WTC11 (cell line): Measurements from ENCODE around the gene SWAP70. TPM values are rescaled to one million over a fixed set of nuclear protein-coding genes. Genes with fewer than 3 reads are reported as not detected.
"Not testable (repeated sequence)": the region's sequence is repeated elsewhere in the genome, so short reads cannot be mapped to it uniquely, and the experiment has no call there.

ENCODE experiments used
- ATAC-seq: fragments of 200-7000 bp; cut with Tn5 transposase; 2 replicates; pipeline ENCODE4 v1.10.0; 2021; ENCODE audit warnings: mild to moderate bottlenecking, moderate library complexity
- CTCF ChIA-PET: fragments of 300-600 bp; sonication (Branson Sonifier 250); formaldehyde crosslinking; loops from one replicate; lab custom pipeline; 2021; ENCODE audit warnings: antibody characterized with exemption; lab: Charles Lee
- POLR2A ChIA-PET: fragments of 350-600 bp; sonication (Branson Sonifier 250); formaldehyde crosslinking; loops from one replicate; lab custom pipeline; 2021; ENCODE audit warnings: antibody characterized with exemption; lab: Charles Lee
- DNase-seq: peaks from one replicate; pipeline ENCODE4 v3.0.0; 2021; ENCODE audit warnings: low spot score
- H3K27ac Mint-ChIP-seq: 2 replicates; pipeline ENCODE4 v1.8.0; 2021; ENCODE audit warnings: mixed read lengths
- H3K27me3 Mint-ChIP-seq: 2 replicates; pipeline ENCODE4 v1.8.0; 2021; ENCODE audit warnings: low read depth, mild to moderate bottlenecking, moderate library complexity, mixed read lengths
- H3K36me3 Mint-ChIP-seq: 2 replicates; pipeline ENCODE4 v1.8.0; 2021; ENCODE audit warnings: mixed read lengths
- H3K4me1 Mint-ChIP-seq: 2 replicates; pipeline ENCODE4 v1.8.0; 2022; ENCODE audit warnings: mixed read lengths
- H3K4me3 Mint-ChIP-seq: 2 replicates; pipeline ENCODE4 v1.8.0; 2021; ENCODE audit warnings: mild to moderate bottlenecking, moderate library complexity, mixed read lengths
- H3K9me3 Mint-ChIP-seq: 2 replicates; pipeline ENCODE4 v1.8.0; 2021; ENCODE audit warnings: mixed read lengths
- AFF4 ChIP-seq: sonication (generic); formaldehyde crosslinking; IDR thresholded peaks from 2 replicates; pipeline ENCODE4 v1.8.1; 2023; ENCODE audit warnings: mild to moderate bottlenecking, missing genetic modification reagents, borderline replicate concordance
- ATF3 ChIP-seq: sonication (generic); formaldehyde crosslinking; conservative IDR thresholded peaks from 2 replicates; pipeline ENCODE4 v1.8.1; 2022; ENCODE audit warnings: mild to moderate bottlenecking, missing genetic modification reagents
- CREB1 ChIP-seq: sonication (generic); formaldehyde crosslinking; IDR thresholded peaks from 2 replicates; pipeline ENCODE4 v1.8.0; 2023; ENCODE audit warnings: mild to moderate bottlenecking, missing genetic modification reagents
- ERG ChIP-seq: fragments of 250-450 bp; sonication (Bioruptor Pico); IDR thresholded peaks from 2 replicates; pipeline ENCODE4 v1.8.0; 2021; ENCODE audit warnings: mild to moderate bottlenecking
- FOXJ3 ChIP-seq: sonication (generic); formaldehyde crosslinking; IDR thresholded peaks from 2 replicates; pipeline ENCODE4 v1.9.0; 2021; ENCODE audit warnings: missing genetic modification reagents, mild to moderate bottlenecking, borderline replicate concordance
- FOXP4 ChIP-seq: sonication (generic); formaldehyde crosslinking; IDR thresholded peaks from 2 replicates; pipeline ENCODE4 v1.8.0; 2022; ENCODE audit warnings: mild to moderate bottlenecking, missing genetic modification reagents
- MLX ChIP-seq: sonication (generic); formaldehyde crosslinking; IDR thresholded peaks from 2 replicates; pipeline ENCODE4 v1.8.1; 2023; ENCODE audit warnings: mild to moderate bottlenecking, missing genetic modification reagents, moderate library complexity
- NFE2L1 ChIP-seq: sonication (generic); formaldehyde crosslinking; IDR thresholded peaks from 2 replicates; pipeline ENCODE4 v1.8.1; 2023; ENCODE audit warnings: missing genetic modification reagents
- OVOL2 ChIP-seq: fragments of 250-450 bp; sonication (Bioruptor Pico); IDR thresholded peaks from 2 replicates; pipeline ENCODE4 v1.9.0; 2021; ENCODE audit warnings: mild to moderate bottlenecking, borderline replicate concordance
- PREB ChIP-seq: sonication (generic); formaldehyde crosslinking; IDR thresholded peaks from 2 replicates; pipeline ENCODE4 v1.8.1; 2022; ENCODE audit warnings: mild to moderate bottlenecking, missing genetic modification reagents, moderate library complexity, borderline replicate concordance
- USF1 ChIP-seq: sonication (generic); formaldehyde crosslinking; IDR thresholded peaks from 2 replicates; pipeline ENCODE4 v1.8.0; 2022; ENCODE audit warnings: mild to moderate bottlenecking, missing genetic modification reagents
- ZNF121 ChIP-seq: sonication (generic); formaldehyde crosslinking; IDR thresholded peaks from 2 replicates; pipeline ENCODE4 v1.8.0; 2023; ENCODE audit warnings: missing genetic modification reagents
- ZNF232 ChIP-seq: sonication (generic); formaldehyde crosslinking; IDR thresholded peaks from 2 replicates; pipeline ENCODE4 v1.8.0; 2022; ENCODE audit warnings: mild to moderate bottlenecking, missing genetic modification reagents
- total RNA-seq: library from RNA; stranded (reverse); gene quantifications from 3 replicates; pipeline ENCODE4 v1.2.3, GENCODE V29; 2021

SWAP70 gene
- total RNA-seq, 1 experiment from 2014 or later = 24.1 TPM

- POLR2A ChIA-PET = interaction anchor here (0.7 kb wide), 1 partner anchor 58 kb away, joined by 3 read pairs; no protein-coding TSS in a partner anchor
- ATAC-seq = no peak
- no peak overlapping the region for H3K27ac Mint-ChIP-seq
Observed at GRCh38 chr11:9692691-9693090, 28.8 kb downstream of the SWAP70 start.

GRCh38 chr11:9693801-9694553 lies 30.1 kb downstream of the SWAP70 start:
- H3K4me1 Mint-ChIP-seq = peaks cover 19% of the 10 kb centered on the region
- ChIA-PET POLR2A (no interaction called here), CTCF (interaction anchor here (0.8 to 1.1 kb wide), 2 partner anchors 30 to 55 kb away, joined by 3 to 4 read pairs; partner anchors contain the start of gene SWAP70)
- no peak; the same call in 1 of the 2 replicates for ATAC-seq
- no peak overlapping the region for H3K4me3 Mint-ChIP-seq
- no peaks in the 10 kb centered on the region for H3K27me3 Mint-ChIP-seq
- H3K9me3 Mint-ChIP-seq = peaks cover 3% of the 10 kb centered on the region; the same call in 1 of the 2 replicates
- H3K36me3 Mint-ChIP-seq = peaks cover 28% of the 10 kb centered on the region
- TF ChIP-seq MLX = no peak
- no peak for TF ChIP-seq FOXP4 (CRISPR knock-in tag)
- TF ChIP-seq ERG (CRISPR knock-in tag) = no peak
- TF ChIP-seq PREB (CRISPR knock-in tag) = no peak
- TF ChIP-seq NFE2L1 (CRISPR knock-in tag) = no peak
- H3K27ac Mint-ChIP-seq = peak overlapping the region; percentile 65
- DNase-seq = no peak

More at GRCh38 chr11:9692691-9693090, 28.8 kb downstream of the SWAP70 start:
- Mint-ChIP-seq H3K9me3 (peaks cover 3% of the 10 kb centered on the region; the same call in 1 of the 2 replicates), H3K27me3 (no peaks in the 10 kb centered on the region), H3K4me1 (peaks cover 19% of the 10 kb centered on the region), H3K36me3 (peaks cover 28% of the 10 kb centered on the region), H3K4me3 (no peak overlapping the region)
- no peak for TF ChIP-seq FOXJ3 (CRISPR knock-in tag)
- no peak for TF ChIP-seq AFF4 (CRISPR knock-in tag)
- no peak for TF ChIP-seq ATF3 (CRISPR knock-in tag)
- TF ChIP-seq CREB1 (CRISPR knock-in tag) = no peak
- TF ChIP-seq ZNF121 (CRISPR knock-in tag) = no peak
- no peak for TF ChIP-seq ZNF232
- TF ChIP-seq USF1 (CRISPR knock-in tag) = no peak
- TF ChIP-seq OVOL2 (CRISPR knock-in tag) = no peak
- CTCF ChIA-PET = interaction anchor here (1.1 to 1.4 kb wide), 2 partner anchors 56 to 79 kb away, joined by 3 to 9 read pairs; no protein-coding TSS in a partner anchor
- no peak for DNase-seq

GRCh38 chr11:9695228-9695627 lies 31.4 kb downstream of the SWAP70 start:
- H3K27me3 Mint-ChIP-seq, H3K9me3 Mint-ChIP-seq, CTCF ChIA-PET, ATAC-seq, DNase-seq, POLR2A ChIA-PET, H3K4me3 Mint-ChIP-seq, H3K27ac Mint-ChIP-seq: not testable (repeated sequence)
- peaks cover 28% of the 10 kb centered on the region for H3K36me3 Mint-ChIP-seq
- peaks cover 19% of the 10 kb centered on the region for H3K4me1 Mint-ChIP-seq
